IPS-18c (cell line): Measurements from ENCODE around the gene NPTX2.

ENCODE experiments used
- H3K4me3 ChIP-seq: 2 replicates; pipeline ENCODE4 v1.7.0; 2013; ENCODE audit warnings: low read depth, mild to moderate bottlenecking, low read length, moderate library complexity; ENCODE audit not compliant: insufficient read depth
- H3K9me3 ChIP-seq: one replicate; pipeline ENCODE4 v1.6.1; 2013; ENCODE audit warnings: mild to moderate bottlenecking, low read length, moderate library complexity; ENCODE audit not compliant: control insufficient read depth, insufficient read depth

NPTX2 gene

DNA sequence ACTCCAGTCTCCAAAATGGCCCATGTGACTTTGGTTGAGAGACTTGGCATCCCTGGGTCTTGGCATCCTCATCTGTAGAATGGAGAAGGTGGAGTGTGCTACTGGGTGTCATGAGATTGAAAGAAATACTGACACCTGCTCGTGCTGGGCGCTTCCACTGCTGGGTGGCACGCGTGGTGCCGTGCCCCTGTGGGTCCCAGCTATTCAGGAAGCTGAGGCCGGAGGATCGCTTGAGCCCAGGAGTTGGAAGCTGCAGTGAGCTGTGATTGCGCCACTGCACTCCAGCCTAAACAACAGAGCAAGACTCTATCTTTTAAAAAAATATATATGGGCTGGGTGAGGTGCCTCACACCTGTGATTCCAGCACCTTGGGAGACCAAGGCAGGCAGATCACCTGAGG, 53.1 kb downstream of the NPTX2 start:
- no peak overlapping the region for H3K4me3 ChIP-seq
- H3K9me3 ChIP-seq: no peaks in the 10 kb centered on the region

GRCh38 chr7:98671733-98672331, 54.7 kb downstream of the NPTX2 start:
- Histone ChIP-seq H3K4me3 (no peak overlapping the region), H3K9me3 (no peaks in the 10 kb centered on the region)

GRCh38 chr7:98674461-98674860, 57.4 kb downstream of the NPTX2 start:
- Histone ChIP-seq H3K4me3 (no peak overlapping the region), H3K9me3 (no peaks in the 10 kb centered on the region)

DNA sequence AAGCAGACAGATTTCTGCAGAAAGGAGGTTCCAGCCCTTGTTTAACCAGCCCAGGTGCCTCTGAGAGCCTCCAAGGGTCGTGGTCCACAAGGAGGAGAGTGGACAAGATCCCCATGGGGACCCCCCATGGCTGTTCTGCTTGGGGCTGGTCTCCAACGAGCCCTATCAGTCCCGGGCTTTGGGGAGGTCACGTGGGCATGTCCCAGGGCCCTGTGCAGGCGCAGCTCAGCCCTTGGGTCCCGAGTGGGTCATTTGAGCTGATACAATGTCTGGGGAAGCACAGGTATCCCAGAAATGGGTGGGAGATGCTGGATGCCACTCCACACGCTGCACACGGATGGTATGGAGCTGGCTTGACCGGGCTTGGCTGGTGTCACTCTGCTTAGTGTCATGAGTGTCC, 57.8 kb downstream of the NPTX2 start:
- H3K4me3 ChIP-seq: no peak overlapping the region
- no peaks in the 10 kb centered on the region for H3K9me3 ChIP-seq

DNA sequence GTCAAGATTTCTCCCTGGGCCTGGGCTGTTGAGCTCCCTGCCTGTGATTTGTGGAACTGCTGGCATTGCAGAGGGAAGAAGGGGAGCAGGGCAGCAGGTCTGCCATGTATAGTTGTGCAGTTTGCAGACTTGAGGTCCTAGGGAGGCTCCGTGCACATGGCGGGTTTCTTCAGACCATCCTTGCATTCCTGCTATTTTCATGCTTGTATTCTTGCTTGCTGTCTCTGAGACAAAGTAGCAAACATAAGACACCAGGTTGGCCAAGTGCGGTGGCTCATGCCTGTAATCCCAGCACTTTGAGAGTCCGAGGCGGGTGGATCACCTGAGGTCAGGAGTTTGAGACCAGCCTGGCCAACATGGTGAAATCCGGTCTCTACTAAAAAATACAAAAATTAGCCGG, 61.1 kb downstream of the NPTX2 start:
- peaks cover 3% of the 10 kb centered on the region for H3K9me3 ChIP-seq
- no peak overlapping the region for H3K4me3 ChIP-seq
